Sigmoid colon (tissue), 4 donors: ENCODE data around the gene PCDH19.

Experiments used
- POLR2A ChIP-seq, 2 donors: fragments of 450-650 bp; IDR thresholded peaks; one replicate each; pipeline ENCODE4 v1.6.1; 2016; ENCODE audit warnings: antibody characterized with exemption in 2 of 2, mild to moderate bottlenecking in 2 of 2, moderate library complexity in 2 of 2
- POLR2AphosphoS5 ChIP-seq, 4 donors: sonication (generic); formaldehyde crosslinking; IDR thresholded peaks; one replicate each; pipeline ENCODE4 v1.6.1; 2017; ENCODE audit warnings: antibody characterized with exemption in 4 of 4
- TF ChIP-seq, protein P1 (sequence below), 4 experiments: fragments of 450-650 bp in 3 of 4; fragments of 200-600 bp in 1 of 4; IDR thresholded peaks; one replicate each; pipeline ENCODE4 v1.5.1; 2016 to 2019; ENCODE audit warnings: antibody characterized with exemption in 4 of 4, mild to moderate bottlenecking in 3 of 4, moderate library complexity in 2 of 4

GRCh38 chrX:100376576-100376975, 33.5 kb downstream of the PCDH19 start:
- TF ChIP-seq, protein P1, sequence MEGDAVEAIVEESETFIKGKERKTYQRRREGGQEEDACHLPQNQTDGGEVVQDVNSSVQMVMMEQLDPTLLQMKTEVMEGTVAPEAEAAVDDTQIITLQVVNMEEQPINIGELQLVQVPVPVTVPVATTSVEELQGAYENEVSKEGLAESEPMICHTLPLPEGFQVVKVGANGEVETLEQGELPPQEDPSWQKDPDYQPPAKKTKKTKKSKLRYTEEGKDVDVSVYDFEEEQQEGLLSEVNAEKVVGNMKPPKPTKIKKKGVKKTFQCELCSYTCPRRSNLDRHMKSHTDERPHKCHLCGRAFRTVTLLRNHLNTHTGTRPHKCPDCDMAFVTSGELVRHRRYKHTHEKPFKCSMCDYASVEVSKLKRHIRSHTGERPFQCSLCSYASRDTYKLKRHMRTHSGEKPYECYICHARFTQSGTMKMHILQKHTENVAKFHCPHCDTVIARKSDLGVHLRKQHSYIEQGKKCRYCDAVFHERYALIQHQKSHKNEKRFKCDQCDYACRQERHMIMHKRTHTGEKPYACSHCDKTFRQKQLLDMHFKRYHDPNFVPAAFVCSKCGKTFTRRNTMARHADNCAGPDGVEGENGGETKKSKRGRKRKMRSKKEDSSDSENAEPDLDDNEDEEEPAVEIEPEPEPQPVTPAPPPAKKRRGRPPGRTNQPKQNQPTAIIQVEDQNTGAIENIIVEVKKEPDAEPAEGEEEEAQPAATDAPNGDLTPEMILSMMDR (IDR thresholded peaks at IDR 0.05) = no peak
- TF ChIP-seq POLR2A (IDR thresholded peaks at IDR 0.05) = no peak
- TF ChIP-seq POLR2AphosphoS5 (IDR thresholded peaks at IDR 0.05) = no peak
